Sigmoid colon (tissue), 4 donors: Measurements from ENCODE around the gene PDE4D.

ENCODE experiments used
- CTCF ChIP-seq, 4 experiments: fragments of 450-650 bp in 3 of 4; fragments of 200-600 bp in 1 of 4; IDR thresholded peaks; one replicate each; pipeline ENCODE4 v1.5.1; 2016 to 2019; ENCODE audit warnings: antibody characterized with exemption in 4 of 4, mild to moderate bottlenecking in 3 of 4, moderate library complexity in 2 of 4
- EP300 ChIP-seq, 4 donors: sonication (generic); formaldehyde crosslinking; IDR thresholded peaks; one replicate each; pipeline ENCODE4 v1.6.1; 2017; ENCODE audit warnings: antibody characterized with exemption in 4 of 4
- POLR2A ChIP-seq, 2 donors: fragments of 450-650 bp; IDR thresholded peaks; one replicate each; pipeline ENCODE4 v1.6.1; 2016; ENCODE audit warnings: antibody characterized with exemption in 2 of 2, mild to moderate bottlenecking in 2 of 2, moderate library complexity in 2 of 2
- POLR2AphosphoS5 ChIP-seq, 4 donors: sonication (generic); formaldehyde crosslinking; IDR thresholded peaks; one replicate each; pipeline ENCODE4 v1.6.1; 2017; ENCODE audit warnings: antibody characterized with exemption in 4 of 4

- peak in 2 of 4 experiments; percentile 19 to 29 for TF ChIP-seq CTCF (IDR thresholded peaks at IDR 0.05)
- no peak for TF ChIP-seq EP300 (IDR thresholded peaks at IDR 0.05)
- TF ChIP-seq POLR2AphosphoS5 (IDR thresholded peaks at IDR 0.05), result no peak
- TF ChIP-seq POLR2A (IDR thresholded peaks at IDR 0.05), result no peak
Observed at GRCh38 chr5:59506285-59506877, 387.1 kb downstream of the PDE4D start.
